Left hindlimb (tissue), 1 donor: ENCODE measurements around the gene ARFGAP1.

Source experiments
- DNase-seq: peaks from one replicate; pipeline ENCODE4 v3.0.0-alpha.2; 2018

The ARFGAP1 gene

DNA sequence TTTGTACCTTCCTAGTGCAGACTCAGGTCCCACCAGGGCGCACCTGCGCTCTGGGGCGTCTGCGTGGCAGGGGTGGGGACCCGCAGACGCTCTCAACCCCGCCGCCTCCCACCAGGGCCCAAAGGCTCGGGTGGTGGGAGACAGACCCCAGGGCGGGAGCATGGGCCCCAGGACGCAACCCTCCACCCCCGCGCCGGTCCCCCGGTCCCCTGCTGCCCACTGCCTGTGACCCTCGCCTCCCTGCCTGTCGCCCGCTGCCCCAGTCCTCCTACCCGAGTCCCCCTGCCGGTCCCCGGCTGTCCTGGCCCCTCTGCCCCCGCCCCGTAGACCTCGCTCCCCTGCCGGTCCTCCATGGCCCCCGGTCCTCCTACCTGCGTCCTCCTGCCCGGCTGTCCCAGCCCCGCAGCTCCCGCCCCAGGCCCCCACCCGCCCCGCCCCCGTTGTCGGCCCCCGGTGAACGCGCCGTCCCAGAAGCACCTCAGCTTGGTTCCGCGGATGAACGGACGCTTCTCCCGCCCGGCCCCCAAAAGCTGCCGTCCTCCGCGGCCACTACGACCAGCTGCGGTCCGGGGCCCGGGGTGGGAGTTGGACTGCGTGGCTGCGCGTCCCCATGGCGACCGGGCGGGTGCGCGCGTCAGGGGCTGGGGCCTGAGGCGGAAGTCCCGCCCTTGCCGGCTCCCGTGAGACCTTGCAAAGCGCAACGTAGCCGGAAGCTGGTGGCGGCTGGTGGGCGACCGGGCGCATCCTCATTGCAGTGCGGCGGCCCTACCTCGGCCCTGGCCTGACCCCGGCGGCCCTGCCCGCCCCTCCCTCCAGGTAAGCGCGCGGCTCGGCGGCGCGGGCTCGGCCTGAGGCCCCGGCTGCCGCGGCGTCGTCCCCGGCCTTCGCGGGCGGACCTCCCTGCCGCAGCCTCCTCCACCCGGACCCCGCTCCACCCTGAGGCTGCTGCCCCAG is at the start of gene ARFGAP1:
TSS of gene ARFGAP1 (plus strand) at position 709 of the 954 bp plus-strand sequence. CDS start 2,768 bp downstream, outside the sequence.
- peak; percentile 96 for DNase-seq

DNA sequence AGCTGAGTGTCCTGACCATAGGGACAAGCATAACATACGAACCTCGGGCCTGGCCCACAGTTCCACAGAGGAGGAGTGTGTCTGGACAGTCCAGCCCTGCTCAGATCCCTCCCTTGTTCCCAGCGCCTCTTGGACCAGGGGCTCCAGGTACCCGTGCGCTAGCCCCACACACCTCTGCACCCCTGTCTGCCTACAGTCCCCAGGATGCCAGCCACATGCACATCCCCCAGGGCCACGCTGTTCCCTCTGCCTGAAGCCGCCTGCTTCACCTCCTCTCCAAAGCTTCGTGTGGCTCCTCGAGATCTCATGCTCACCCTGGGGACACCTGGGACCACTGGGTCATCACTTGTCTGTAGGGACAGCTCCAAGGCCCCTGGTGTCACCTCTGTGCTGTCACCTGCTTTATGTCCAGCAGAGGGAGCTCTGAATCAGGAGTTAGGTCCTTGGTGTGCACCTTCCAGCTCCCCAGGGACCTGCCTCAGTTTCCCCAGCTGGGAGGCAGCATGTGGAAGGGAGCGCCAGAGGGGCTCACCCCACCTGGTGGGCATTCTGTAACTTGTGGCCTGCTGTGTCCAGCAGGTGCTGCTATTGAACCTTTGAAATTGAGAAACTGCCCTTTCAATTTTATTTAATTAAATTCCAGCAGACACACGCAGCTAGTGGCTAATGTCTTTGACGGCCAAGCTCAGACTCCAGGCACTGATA is 49.3 kb upstream of the ARFGAP1 start:
- DNase-seq: no peak

DNA sequence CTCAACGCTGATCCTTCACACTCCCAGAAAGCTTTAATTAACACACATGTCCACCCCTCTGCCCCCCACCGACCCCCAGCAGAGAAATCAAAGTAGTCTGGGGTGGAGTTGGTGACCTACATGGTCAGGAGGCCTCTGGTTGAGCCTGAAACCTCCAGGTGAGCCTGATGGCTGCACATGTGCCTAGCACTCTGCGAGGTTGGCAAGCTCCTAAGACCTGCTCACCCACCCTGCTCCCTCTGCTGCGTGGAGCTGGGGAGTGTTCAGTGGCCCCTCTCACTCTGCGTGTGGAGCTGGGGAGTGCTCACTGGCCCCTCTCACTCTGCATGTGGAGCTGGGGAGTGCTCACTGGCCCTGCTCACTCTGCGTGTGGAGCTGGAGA is 48.8 kb upstream of the ARFGAP1 start:
- DNase-seq: no peak

DNA sequence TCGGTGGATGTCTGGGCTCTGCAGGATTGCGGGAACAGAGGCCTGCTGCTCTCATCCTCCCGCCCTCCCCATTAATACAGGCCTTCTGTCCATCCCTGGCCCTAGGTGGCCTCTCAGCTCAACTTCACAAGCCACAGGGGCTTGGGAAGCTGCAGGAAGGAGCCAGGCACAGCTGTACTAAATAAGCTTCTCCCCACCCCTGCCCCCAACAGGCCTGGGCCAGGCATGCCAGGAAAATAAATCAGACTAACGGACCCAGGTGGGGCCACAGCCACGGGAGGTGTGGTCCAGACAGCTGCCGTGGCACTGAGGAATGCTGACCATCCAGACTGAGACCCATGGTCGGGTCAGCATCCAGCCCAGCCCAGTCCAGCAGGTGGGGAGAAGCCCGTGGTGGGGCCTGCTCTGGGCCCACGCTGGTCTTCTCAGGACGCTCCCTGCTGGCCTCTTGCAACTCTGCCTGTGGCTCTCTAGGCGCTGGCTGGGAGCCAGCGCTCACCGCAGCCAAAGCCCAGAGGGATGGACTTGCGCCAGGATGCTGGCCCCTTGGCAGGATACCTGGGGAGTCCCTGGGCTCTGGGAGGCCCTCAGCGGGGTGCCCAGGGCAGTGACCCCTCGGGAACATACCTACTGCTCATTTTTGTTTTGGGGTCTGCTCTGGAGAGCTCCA is 48.1 kb upstream of the ARFGAP1 start:
- no peak for DNase-seq

DNA sequence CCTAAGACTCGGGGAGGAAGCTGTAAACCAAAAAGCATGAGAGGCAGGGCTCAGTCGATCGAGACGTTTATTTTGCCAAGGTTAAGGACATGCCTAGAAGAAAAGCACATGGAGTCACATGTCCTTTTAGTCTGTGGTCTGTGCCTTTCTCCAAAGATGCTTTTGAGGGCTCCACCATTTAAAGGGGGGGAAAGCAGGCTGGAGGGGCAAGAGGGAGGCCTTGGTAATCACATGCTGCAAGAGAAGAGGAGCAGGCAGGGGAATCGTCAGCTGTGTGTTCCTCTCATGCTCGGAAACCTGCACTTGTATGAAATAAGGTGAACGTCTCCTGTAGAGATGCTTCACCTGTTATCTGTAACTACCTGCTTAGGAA is 47.5 kb upstream of the ARFGAP1 start:
- no peak for DNase-seq

DNA sequence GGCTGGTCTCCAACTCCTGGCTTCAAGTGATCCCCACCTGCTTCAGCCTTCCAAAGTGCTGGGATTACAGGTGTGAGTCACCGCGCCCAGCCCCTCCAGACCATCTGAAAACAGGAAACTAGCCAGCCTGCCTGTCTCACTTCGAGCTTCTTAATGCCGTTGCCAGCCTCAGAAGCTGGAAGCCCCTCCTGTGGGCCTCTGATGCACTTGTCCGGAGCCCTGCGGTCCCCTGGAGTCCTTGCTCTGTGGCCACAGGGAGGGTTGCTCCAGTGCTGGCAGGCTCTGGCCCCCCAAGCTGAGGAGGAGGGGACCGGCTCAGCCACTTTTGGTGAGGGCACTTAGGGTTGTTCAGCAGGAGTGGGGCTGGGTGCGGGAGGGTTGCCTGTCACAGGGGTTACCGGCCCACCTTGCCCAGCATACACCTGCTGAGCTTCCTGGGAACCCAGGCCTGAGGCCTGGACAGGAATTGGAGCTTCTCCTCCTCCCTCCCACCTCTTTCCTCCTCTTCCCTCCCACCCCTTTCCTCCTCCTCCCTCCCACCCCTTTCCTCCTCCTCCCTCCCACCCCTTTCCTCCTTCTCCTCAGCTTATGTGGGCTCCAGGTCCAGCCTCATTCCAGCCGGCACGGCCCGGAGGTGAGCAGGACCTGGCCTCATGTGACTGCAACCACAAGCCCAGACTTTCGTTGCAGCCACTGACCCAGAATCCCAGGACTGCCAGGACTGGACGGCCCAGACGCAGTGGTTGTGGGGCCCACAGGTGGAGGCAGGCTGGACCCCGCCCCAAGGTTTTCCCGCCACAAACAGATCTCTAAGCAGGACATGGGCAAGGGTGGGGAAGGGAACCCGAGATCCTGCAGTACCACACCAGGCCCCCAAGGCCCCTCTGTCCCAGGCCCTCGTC is 46.3 kb upstream of the ARFGAP1 start:
- no peak for DNase-seq

DNA sequence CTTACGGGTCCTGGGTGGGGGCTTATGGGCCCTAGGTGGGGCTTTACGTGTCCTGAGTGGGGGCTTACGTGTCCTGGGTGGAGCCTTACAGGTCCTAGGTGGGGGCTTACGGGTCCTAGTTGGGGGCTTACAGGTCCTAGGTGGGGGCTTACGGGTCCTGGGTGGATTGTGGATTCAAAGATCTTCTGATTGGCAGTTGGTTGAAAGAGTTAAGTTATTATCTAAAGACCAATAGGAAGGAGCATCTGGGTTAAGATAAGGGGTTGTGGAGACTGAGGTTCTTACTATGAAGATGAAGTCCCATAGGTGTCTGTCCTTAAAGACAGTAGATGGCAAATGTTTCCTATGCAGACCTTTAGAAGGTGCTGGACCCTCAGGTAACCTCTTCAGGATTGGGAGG is 45.4 kb upstream of the ARFGAP1 start:
- DNase-seq: no peak

DNA sequence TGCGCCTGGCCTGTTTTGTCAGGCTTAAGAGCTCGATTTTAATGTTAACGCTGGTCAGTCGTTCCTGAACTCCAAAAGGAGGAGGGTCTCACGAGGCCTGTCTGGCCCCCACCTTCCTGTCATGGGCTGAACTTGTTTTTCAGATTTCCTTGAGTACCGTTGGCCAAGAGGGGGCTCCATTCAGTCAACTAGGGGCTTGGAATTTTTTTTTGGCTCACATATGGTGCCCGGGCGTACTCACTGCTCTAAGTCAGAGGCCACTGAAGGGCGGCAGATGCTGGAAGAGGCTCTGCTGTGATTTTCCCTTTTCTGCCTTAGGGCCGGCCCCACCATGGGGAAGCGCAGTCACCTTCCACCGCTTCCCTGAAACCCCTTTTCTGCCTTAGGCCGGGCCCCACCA is 43.8 kb upstream of the ARFGAP1 start:
- no peak for DNase-seq

DNA sequence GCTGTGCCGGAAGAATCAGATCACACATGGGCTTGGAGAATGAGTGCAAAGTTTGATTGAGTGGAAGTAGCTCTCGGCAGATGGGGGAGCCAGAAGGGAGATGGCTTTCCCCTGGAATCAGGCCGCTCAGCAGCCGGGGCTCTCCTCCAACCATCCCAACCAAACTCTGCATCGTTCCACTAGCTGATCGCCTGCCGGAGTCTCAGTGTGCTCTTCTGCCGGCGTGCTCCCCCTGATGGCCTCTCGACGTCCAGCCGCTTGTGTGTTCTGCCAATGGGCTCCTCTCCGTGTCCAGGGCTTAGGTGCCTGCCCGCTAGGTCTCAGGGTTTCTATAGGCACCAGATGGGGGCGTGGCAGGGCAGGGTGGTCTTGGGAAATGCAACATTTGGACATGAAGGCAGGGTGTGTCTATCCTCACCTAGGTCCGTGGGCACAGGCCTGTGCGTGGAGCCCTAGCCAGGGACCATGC is 41.8 kb upstream of the ARFGAP1 start:
- peak; percentile 78 for DNase-seq

DNA sequence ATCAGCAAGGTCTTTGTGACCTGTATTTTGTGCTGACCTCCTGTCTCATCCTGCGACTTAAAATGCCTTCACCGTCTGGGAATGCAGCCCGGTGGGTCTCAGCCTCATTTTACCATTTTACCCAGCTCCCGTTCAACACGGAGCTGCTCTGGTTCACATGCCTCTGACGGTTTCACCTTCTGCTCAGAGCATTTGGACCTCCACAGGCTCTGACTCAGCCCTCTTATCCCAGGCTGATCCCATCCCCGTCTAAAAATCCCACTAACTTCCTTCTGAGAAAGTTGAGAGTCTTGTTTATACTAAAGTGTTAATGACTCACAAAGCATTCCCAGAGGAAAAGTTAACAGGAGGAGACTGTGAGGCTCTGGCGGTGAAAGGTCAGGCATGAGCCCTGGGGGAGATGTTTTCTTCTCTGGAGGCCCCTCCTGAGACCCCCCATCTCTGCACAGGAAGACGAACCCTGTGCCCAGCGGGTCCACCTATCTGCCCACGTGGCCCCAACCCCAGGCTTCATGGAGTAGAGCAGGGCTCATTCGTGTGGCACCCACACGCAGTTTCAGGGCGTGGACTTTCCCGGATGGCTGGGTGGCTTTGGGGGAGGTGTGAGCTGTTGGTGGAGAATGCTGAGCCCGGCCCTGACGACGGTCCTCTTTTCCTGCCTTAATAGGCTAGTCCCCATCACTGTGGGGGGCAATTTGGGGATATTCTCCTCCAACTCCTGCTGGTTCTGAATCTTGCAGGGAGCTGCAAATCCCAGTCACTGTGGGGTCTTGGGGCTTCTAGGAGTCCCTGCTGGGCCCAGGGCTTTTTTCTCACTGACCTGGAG is 40.2 kb upstream of the ARFGAP1 start:
- no peak for DNase-seq

DNA sequence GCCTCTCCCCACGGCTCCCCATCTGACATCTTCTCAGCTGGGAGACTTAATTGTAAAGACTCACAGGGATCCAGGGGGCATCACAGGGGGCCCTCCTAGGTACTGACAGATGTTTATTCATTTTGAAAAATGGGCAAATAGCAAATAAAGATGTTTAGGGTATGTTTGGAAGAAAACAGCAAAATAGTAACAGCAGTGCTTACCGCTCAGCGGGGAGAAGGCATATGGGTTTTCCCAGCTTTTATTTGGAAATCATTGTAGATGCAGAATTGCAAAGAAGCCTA is 39.6 kb upstream of the ARFGAP1 start:
- no peak for DNase-seq

DNA sequence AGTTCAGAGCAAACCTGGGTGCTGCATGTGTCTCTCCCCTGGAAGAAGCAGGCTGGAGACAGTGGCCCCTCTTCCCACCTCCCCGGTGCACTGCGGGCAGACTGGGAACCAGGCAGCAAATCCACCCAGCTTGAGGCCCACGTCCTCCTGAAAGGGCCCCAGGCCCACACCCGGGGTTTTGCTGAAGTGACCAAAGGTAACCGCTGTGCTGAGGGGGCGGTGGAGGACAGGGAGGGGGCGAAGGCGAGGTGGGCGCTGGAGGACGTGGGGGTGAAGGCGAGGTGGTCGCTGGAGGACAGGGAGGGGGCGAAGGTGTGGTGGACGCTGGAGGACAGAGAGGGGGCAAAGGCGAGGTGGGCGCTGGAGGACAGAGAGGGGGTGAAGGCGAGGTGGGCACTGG is 38.7 kb upstream of the ARFGAP1 start:
- DNase-seq: no peak

DNA sequence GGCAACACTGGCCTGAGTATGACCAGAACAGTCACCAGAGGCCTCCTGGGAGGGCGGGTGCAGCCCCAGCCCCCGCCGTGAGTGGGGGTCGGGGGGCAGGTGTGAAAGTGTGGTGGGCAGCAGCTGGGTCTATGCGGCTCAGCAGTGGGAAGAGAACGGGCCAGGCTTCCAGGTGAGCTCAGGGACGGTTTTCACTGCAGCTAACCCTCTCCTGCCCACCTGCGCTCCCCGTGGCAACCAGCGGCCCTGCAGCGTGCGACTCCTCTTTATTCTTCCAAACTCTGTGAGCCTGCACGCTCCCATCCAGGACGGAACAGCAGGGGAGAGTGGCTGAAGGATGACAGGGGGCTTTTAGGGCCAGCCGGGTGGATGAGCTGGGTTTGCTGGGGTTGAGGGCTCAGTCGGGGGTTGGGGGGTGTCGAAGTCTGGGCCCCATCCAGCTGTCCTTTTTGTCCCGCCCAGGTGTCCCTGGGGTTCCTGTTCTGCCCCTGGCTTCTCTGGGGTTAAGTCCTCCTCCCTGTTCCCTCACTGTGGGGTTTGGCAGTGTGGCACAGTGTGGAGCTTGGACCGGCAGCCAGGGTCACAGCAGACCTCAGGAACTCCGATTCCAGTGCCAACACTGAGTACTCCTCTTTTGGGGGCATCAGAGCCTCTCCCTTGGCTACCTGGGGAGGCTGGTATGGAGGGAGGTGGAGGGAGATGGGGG is 37.8 kb upstream of the ARFGAP1 start:
- DNase-seq: no peak

DNA sequence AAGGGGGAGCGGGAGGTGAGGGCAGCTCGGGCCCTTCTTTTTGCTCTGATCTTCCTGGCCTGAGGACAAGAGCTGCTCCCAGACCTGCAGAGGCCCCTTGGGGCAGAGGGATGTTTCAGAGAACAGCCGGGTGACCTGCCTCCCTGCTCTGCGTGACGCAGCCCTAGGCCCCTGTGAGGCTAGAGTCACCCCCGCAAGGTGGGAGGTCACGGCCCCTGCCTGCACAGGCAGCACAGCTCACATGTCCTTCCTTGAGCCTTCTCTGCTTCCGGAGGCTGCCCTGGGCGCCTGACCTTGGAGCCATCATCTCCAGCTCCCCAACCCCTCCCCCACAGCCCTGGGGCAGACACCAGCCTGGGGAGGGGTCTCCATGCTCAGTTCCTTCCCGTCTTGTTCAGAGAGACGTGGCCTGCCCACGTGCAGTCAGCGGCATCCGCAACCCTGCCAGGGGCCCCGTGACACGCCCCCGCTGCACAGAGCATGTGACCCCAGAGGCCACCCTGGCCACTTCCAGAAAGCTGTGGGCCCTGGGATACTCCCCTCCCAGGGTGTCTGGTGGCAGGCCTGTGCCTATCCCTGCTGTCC is 37.1 kb upstream of the ARFGAP1 start, which contains the start of gene BIRC7:
TSS of gene BIRC7 (plus strand) at position 507 of the 585 bp plus-strand sequence. CDS start 192 bp downstream, outside the sequence.
- no peak for DNase-seq

DNA sequence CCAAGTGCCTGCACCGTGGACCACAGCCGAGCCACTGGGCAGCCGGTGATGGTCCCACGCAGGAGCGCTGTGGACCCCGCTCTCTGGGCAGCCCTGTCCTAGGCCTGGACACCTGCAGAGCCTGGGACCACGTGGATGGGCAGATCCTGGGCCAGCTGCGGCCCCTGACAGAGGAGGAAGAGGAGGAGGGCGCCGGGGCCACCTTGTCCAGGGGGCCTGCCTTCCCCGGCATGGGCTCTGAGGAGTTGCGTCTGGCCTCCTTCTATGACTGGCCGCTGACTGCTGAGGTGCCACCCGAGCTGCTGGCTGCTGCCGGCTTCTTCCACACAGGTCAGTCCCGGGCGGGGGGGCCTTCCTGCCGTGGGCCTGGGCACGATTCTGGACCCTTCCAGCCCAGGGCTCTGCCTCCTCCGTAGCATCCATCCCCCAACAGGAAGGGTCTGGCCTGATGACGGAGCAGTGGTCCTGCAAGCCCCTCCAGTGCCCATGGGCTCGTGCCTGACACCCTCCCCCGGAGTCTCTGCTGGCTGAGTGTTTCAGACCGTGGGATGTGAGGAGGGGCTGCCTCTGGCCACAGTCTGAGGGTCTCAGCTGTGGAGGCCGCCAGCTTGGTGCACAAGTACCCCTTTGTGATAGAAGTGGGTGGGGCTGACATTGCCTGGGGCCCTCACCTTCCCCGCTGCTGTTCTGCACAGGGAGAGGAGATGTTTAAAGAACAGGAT is 36.3 kb upstream of the ARFGAP1 start:
- DNase-seq: no peak

DNA sequence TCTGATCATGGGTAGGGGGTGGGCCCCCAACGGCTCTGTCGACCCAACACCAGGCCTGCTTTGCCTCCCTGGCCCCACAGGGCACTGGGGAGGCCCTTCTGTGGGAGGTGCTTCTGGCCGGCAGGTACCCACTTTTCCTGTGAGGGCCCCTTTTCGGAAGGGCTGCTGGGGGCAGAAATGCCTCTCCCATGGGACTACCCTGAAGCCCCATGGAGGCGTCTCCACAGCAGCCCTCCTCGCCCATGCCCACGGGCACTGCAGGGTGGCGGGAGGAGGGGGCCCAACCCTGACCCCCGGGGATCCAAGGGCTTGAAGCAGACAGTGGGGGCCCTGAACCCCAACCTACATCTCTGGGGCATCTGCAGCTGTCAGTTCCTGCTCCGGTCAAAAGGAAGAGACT is 34.6 kb upstream of the ARFGAP1 start:
- no peak for DNase-seq

DNA sequence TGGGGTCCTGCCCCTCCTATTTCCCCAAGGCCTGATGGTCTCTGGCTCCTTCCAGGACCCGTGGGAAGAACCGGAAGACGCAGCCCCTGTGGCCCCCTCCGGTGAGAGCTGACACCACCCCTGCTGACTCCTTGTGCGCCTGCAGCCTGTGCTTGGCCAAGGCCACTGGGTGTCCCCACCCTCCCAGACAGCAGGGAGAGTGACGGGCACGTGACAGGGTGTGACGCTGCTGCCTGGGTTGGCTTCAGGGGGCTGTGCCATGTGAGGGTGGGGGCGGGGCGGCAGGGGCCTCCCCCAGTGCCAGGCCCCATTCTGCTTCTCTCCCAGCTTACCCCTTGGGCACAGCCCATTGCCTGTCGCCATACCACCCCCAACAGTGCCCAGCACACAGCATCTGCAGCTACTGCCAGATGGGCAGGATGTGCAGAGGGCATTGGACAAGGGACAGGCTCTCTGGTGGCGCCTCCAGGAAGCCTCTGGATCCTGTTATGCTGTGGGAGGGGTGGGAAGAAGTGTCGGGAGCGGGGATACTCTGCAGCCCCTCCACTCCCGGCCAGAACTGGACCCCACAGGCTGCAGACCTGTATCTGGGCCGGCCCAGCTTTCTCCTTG is 34.0 kb upstream of the ARFGAP1 start:
- no peak for DNase-seq

DNA sequence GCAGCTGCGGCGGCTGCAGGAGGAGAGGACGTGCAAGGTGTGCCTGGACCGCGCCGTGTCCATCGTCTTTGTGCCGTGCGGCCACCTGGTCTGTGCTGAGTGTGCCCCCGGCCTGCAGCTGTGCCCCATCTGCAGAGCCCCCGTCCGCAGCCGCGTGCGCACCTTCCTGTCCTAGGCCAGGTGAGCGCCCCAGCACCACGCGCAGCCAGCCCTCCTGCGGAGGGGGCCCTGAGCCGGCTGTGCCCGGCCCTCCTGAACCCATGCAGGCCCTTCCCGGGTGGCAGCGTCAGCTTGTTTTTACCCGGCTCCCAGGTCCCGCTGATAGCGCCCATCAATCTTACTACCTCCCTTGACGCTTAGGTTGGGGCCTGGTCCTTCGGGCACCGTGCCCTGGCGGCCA is 33.2 kb upstream of the ARFGAP1 start:
- DNase-seq: no peak

DNA sequence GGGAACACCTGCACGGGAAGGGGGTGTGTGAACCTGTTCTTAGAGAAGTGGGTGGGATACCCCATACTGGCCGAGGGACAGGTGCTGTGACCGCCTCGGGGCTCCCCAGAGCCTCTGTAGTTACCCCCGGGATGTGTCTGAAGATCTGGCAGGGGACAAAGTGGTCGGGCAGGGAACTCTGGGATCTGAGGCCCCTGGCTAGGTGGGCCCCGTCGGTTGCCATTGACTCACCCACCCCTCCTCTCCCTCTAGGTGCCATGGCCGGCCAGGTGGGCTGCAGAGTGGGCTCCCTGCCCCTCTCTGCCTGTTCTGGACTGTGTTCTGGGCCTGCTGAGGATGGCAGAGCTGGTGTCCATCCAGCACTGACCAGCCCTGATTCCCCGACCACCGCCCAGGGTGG is 32.6 kb upstream of the ARFGAP1 start:
- DNase-seq: no peak
